WTC11 (cell line): ENCODE data around the gene NOTCH4. TPM values are rescaled to one million over a fixed set of nuclear protein-coding genes. Genes with fewer than 3 reads are reported as not detected.

ENCODE experiments used
- ATAC-seq: fragments of 200-7000 bp; cut with Tn5 transposase; 2 replicates; pipeline ENCODE4 v1.10.0; 2021; ENCODE audit warnings: mild to moderate bottlenecking, moderate library complexity
- CTCF ChIA-PET: fragments of 300-600 bp; sonication (Branson Sonifier 250); formaldehyde crosslinking; loops from one replicate; lab custom pipeline; 2021; ENCODE audit warnings: antibody characterized with exemption; lab: Charles Lee
- POLR2A ChIA-PET: fragments of 350-600 bp; sonication (Branson Sonifier 250); formaldehyde crosslinking; loops from one replicate; lab custom pipeline; 2021; ENCODE audit warnings: antibody characterized with exemption; lab: Charles Lee
- DNase-seq: peaks from one replicate; pipeline ENCODE4 v3.0.0; 2021; ENCODE audit warnings: low spot score
- H3K27ac Mint-ChIP-seq: 2 replicates; pipeline ENCODE4 v1.8.0; 2021; ENCODE audit warnings: mixed read lengths
- H3K27me3 Mint-ChIP-seq: 2 replicates; pipeline ENCODE4 v1.8.0; 2021; ENCODE audit warnings: low read depth, mild to moderate bottlenecking, moderate library complexity, mixed read lengths
- H3K36me3 Mint-ChIP-seq: 2 replicates; pipeline ENCODE4 v1.8.0; 2021; ENCODE audit warnings: mixed read lengths
- H3K4me1 Mint-ChIP-seq: 2 replicates; pipeline ENCODE4 v1.8.0; 2022; ENCODE audit warnings: mixed read lengths
- H3K4me3 Mint-ChIP-seq: 2 replicates; pipeline ENCODE4 v1.8.0; 2021; ENCODE audit warnings: mild to moderate bottlenecking, moderate library complexity, mixed read lengths
- H3K9me3 Mint-ChIP-seq: 2 replicates; pipeline ENCODE4 v1.8.0; 2021; ENCODE audit warnings: mixed read lengths
- ATF6 ChIP-seq: sonication (generic); formaldehyde crosslinking; IDR thresholded peaks from 2 replicates; pipeline ENCODE4 v1.8.1; 2023; ENCODE audit warnings: mild to moderate bottlenecking, missing genetic modification reagents
- CBFB ChIP-seq: sonication (generic); formaldehyde crosslinking; IDR thresholded peaks from 2 replicates; pipeline ENCODE4 v1.8.1; 2022; ENCODE audit warnings: mild to moderate bottlenecking, low read depth, missing genetic modification reagents
- CREM ChIP-seq: sonication (generic); formaldehyde crosslinking; IDR thresholded peaks from 2 replicates; pipeline ENCODE4 v1.8.1; 2022; ENCODE audit warnings: mild to moderate bottlenecking, missing genetic modification reagents, moderate library complexity
- E2F1 ChIP-seq: sonication (generic); formaldehyde crosslinking; IDR thresholded peaks from 2 replicates; pipeline ENCODE4 v1.8.0; 2022; ENCODE audit warnings: mild to moderate bottlenecking, missing genetic modification reagents
- E2F5 ChIP-seq: sonication (generic); formaldehyde crosslinking; IDR thresholded peaks from 2 replicates; pipeline ENCODE4 v1.8.1; 2022; ENCODE audit warnings: mild to moderate bottlenecking, moderate library complexity, missing genetic modification reagents
- EMX1 ChIP-seq: fragments of 250-450 bp; sonication (Bioruptor Pico); IDR thresholded peaks from 2 replicates; pipeline ENCODE4 v1.8.0; 2021; ENCODE audit warnings: mild to moderate bottlenecking
- ERG ChIP-seq: fragments of 250-450 bp; sonication (Bioruptor Pico); IDR thresholded peaks from 2 replicates; pipeline ENCODE4 v1.8.0; 2021; ENCODE audit warnings: mild to moderate bottlenecking
- ETV6 ChIP-seq: sonication (generic); formaldehyde crosslinking; IDR thresholded peaks from 2 replicates; pipeline ENCODE4 v1.8.1; 2022; ENCODE audit warnings: mild to moderate bottlenecking, missing genetic modification reagents
- HMGA2 ChIP-seq: fragments of 250-450 bp; sonication (Bioruptor Pico); IDR thresholded peaks from 2 replicates; pipeline ENCODE4 v1.4.0; 2021; ENCODE audit warnings: mild to moderate bottlenecking, moderate library complexity
- IRF2 ChIP-seq: sonication (generic); formaldehyde crosslinking; IDR thresholded peaks from 2 replicates; pipeline ENCODE4 v1.8.0; 2022; ENCODE audit warnings: low read depth, missing genetic modification reagents, borderline replicate concordance
- MLX ChIP-seq: sonication (generic); formaldehyde crosslinking; IDR thresholded peaks from 2 replicates; pipeline ENCODE4 v1.8.1; 2023; ENCODE audit warnings: mild to moderate bottlenecking, missing genetic modification reagents, moderate library complexity
- MYBL2 ChIP-seq: sonication (generic); formaldehyde crosslinking; IDR thresholded peaks from 2 replicates; pipeline ENCODE4 v1.8.1; 2023; ENCODE audit warnings: mild to moderate bottlenecking, moderate library complexity, missing genetic modification reagents
- NFE2L1 ChIP-seq: sonication (generic); formaldehyde crosslinking; IDR thresholded peaks from 2 replicates; pipeline ENCODE4 v1.8.1; 2023; ENCODE audit warnings: missing genetic modification reagents
- NR2C2 ChIP-seq: sonication (generic); formaldehyde crosslinking; IDR thresholded peaks from 2 replicates; pipeline ENCODE4 v1.8.0; 2022; ENCODE audit warnings: mild to moderate bottlenecking, missing genetic modification reagents
- RORB ChIP-seq: fragments of 250-450 bp; sonication (Bioruptor Pico); IDR thresholded peaks from 2 replicates; pipeline ENCODE4 v1.9.0; 2021; ENCODE audit warnings: mild to moderate bottlenecking
- TP53 ChIP-seq: sonication (generic); formaldehyde crosslinking; IDR thresholded peaks from 2 replicates; pipeline ENCODE4 v1.8.1; 2023; ENCODE audit warnings: mild to moderate bottlenecking, missing genetic modification reagents
- ZNF423 ChIP-seq: fragments of 250-450 bp; sonication (Bioruptor Pico); IDR thresholded peaks from 2 replicates; pipeline ENCODE4 v2.1.2; 2022; ENCODE audit warnings: mild to moderate bottlenecking, moderate library complexity
- total RNA-seq: library from RNA; stranded (reverse); gene quantifications from 3 replicates; pipeline ENCODE4 v1.2.3, GENCODE V29; 2021
- TF ChIP-seq, protein P1 (sequence below): sonication (generic); formaldehyde crosslinking; conservative IDR thresholded peaks from 2 replicates; pipeline ENCODE4 v1.8.1; 2022; ENCODE audit warnings: mild to moderate bottlenecking, missing genetic modification reagents
- TF ChIP-seq, protein P2 (sequence below): sonication (generic); formaldehyde crosslinking; IDR thresholded peaks from 2 replicates; pipeline ENCODE4 v1.8.0; 2023; ENCODE audit warnings: mild to moderate bottlenecking, missing genetic modification reagents
- TF ChIP-seq, protein P3 (sequence below): sonication (generic); formaldehyde crosslinking; IDR thresholded peaks from 2 replicates; pipeline ENCODE4 v1.8.1; 2023; ENCODE audit warnings: mild to moderate bottlenecking, missing genetic modification reagents

The NOTCH4 gene
- total RNA-seq, 1 experiment from 2014 or later = 2.6 TPM

DNA sequence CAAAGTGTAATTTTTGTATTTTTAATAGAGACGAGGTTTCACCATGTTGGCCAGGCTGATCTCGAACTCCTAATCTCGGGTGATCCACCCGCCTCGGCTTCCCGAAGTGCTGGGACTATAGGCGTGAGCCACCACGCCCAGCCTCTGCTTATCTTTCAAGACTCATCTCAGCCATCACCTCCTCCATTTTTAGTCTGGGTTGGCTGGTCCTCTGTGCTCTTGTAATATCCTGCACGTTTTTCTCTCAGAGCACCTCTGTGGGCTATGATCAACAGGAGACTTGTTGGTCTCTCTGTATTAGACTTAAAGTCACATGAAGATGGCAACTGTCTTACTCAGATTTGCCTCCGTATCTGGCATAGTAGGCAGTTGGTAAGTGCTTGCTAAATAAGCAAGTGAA lies 7.6 kb downstream of the NOTCH4 start:
- H3K4me3 Mint-ChIP-seq = no peak overlapping the region

DNA sequence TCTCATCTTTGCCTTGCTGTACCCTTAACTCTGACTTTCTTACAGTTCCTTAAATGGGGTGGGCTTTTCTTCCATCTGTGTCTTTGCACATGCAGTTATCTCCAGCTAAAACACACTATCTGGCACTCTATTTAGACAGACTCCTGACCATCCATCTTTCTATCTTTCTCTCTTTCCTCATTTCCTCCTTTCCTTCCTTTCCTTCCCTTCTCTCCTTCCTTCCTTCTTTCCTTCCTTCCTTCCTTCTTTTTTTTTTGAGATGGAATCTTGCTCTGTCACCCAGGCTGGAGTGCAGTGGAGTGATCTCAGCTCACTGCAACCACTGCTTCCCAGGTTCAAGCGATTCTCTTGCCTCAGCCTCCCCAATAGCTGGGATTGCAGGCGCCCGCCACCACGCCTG lies 8.2 kb downstream of the NOTCH4 start:
- POLR2A ChIA-PET = no interaction called here
- no peak for DNase-seq
- no peak for TF ChIP-seq IRF2 (CRISPR knock-in tag)
- no peak for TF ChIP-seq E2F5 (CRISPR knock-in tag)
- no peak for TF ChIP-seq HMGA2
- TF ChIP-seq, all 79 proteins: peak for 0
- H3K4me3 Mint-ChIP-seq = no peak overlapping the region
- CTCF ChIA-PET = no interaction called here
- H3K27ac Mint-ChIP-seq = no peak overlapping the region
- no peak for ATAC-seq
- H3K4me1 Mint-ChIP-seq = no peaks in the 10 kb centered on the region
- no peaks in the 10 kb centered on the region for H3K9me3 Mint-ChIP-seq
- H3K27me3 Mint-ChIP-seq = peaks cover 3% of the 10 kb centered on the region; the same call in 1 of the 2 replicates
- no peaks in the 10 kb centered on the region for H3K36me3 Mint-ChIP-seq

More for the DNA sequence above, 7.6 kb downstream of the NOTCH4 start:
- H3K27me3 Mint-ChIP-seq = peaks cover 3% of the 10 kb centered on the region; the same call in 1 of the 2 replicates
- CTCF ChIA-PET = no interaction called here
- POLR2A ChIA-PET = no interaction called here
- ATAC-seq = no peak
- no peak overlapping the region for H3K27ac Mint-ChIP-seq
- H3K9me3 Mint-ChIP-seq = no peaks in the 10 kb centered on the region
- no peaks in the 10 kb centered on the region for H3K4me1 Mint-ChIP-seq
- H3K36me3 Mint-ChIP-seq = no peaks in the 10 kb centered on the region
- TF ChIP-seq ZNF423 (CRISPR knock-in tag) = no peak
- TF ChIP-seq, protein P1, sequence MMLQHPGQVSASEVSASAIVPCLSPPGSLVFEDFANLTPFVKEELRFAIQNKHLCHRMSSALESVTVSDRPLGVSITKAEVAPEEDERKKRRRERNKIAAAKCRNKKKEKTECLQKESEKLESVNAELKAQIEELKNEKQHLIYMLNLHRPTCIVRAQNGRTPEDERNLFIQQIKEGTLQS (CRISPR knock-in tag) = no peak
- no peak for TF ChIP-seq NR2C2 (CRISPR knock-in tag)
- DNase-seq = no peak

DNA sequence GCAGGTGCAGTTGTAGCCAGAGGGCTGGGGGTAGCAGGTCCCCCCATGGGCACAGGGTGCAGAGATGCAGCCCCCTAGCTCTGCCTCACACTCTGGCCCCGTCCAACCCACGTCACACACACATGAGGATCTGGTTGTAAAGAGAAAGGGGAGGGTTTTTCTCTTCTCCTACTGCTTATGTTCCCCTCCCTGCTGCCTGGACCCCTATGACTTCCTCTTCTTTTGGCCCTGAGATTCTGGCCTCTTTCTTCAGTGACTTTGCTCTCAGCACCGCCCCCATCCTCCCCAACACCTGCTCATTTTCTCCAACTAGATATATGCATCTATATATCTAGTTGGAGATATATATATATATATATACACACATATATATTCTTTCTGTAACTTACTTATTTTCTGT lies 9.7 kb downstream of the NOTCH4 start:
- H3K27ac Mint-ChIP-seq = no peak overlapping the region
- ChIA-PET POLR2A (no interaction called here), CTCF (no interaction called here)
- H3K9me3 Mint-ChIP-seq = no peaks in the 10 kb centered on the region
- no peaks in the 10 kb centered on the region for H3K36me3 Mint-ChIP-seq
- H3K27me3 Mint-ChIP-seq = peaks cover 3% of the 10 kb centered on the region; the same call in 1 of the 2 replicates
- no peaks in the 10 kb centered on the region for H3K4me1 Mint-ChIP-seq
- no peak overlapping the region for H3K4me3 Mint-ChIP-seq
- TF ChIP-seq EMX1 (no peak), TP53 (no peak), CREM (CRISPR knock-in tag) (no peak), MYBL2 (CRISPR knock-in tag) (no peak), CBFB (CRISPR knock-in tag) (no peak), NR2C2 (CRISPR knock-in tag) (no peak), RORB (CRISPR knock-in tag) (no peak)
- DNase-seq = no peak
- ATAC-seq = no peak

GRCh38 chr6:32213649-32214048 lies 10.2 kb downstream of the NOTCH4 start:
- H3K27ac Mint-ChIP-seq = no peak overlapping the region
- no peak overlapping the region for H3K4me3 Mint-ChIP-seq
- peaks cover 3% of the 10 kb centered on the region; the same call in 1 of the 2 replicates for H3K27me3 Mint-ChIP-seq
- CTCF ChIA-PET = interaction anchor here (1.6 kb wide), 1 partner anchor 18 kb away, joined by 5 read pairs; no protein-coding TSS in a partner anchor
- H3K4me1 Mint-ChIP-seq = no peaks in the 10 kb centered on the region
- POLR2A ChIA-PET = no interaction called here
- no peaks in the 10 kb centered on the region for H3K9me3 Mint-ChIP-seq
- no peaks in the 10 kb centered on the region for H3K36me3 Mint-ChIP-seq
- DNase-seq (no peak), ATAC-seq (no peak)
- TF ChIP-seq, protein P2, sequence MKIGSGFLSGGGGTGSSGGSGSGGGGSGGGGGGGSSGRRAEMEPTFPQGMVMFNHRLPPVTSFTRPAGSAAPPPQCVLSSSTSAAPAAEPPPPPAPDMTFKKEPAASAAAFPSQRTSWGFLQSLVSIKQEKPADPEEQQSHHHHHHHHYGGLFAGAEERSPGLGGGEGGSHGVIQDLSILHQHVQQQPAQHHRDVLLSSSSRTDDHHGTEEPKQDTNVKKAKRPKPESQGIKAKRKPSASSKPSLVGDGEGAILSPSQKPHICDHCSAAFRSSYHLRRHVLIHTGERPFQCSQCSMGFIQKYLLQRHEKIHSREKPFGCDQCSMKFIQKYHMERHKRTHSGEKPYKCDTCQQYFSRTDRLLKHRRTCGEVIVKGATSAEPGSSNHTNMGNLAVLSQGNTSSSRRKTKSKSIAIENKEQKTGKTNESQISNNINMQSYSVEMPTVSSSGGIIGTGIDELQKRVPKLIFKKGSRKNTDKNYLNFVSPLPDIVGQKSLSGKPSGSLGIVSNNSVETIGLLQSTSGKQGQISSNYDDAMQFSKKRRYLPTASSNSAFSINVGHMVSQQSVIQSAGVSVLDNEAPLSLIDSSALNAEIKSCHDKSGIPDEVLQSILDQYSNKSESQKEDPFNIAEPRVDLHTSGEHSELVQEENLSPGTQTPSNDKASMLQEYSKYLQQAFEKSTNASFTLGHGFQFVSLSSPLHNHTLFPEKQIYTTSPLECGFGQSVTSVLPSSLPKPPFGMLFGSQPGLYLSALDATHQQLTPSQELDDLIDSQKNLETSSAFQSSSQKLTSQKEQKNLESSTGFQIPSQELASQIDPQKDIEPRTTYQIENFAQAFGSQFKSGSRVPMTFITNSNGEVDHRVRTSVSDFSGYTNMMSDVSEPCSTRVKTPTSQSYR (CRISPR knock-in tag) = no peak
- TF ChIP-seq ERG (no peak), NFE2L1 (no peak), ETV6 (CRISPR knock-in tag) (no peak), NR2C2 (CRISPR knock-in tag) (no peak), ATF6 (CRISPR knock-in tag) (no peak), E2F1 (CRISPR knock-in tag) (no peak), MLX (CRISPR knock-in tag) (no peak), HMGA2 (no peak)
- TF ChIP-seq, protein P3, sequence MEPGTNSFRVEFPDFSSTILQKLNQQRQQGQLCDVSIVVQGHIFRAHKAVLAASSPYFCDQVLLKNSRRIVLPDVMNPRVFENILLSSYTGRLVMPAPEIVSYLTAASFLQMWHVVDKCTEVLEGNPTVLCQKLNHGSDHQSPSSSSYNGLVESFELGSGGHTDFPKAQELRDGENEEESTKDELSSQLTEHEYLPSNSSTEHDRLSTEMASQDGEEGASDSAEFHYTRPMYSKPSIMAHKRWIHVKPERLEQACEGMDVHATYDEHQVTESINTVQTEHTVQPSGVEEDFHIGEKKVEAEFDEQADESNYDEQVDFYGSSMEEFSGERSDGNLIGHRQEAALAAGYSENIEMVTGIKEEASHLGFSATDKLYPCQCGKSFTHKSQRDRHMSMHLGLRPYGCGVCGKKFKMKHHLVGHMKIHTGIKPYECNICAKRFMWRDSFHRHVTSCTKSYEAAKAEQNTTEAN (CRISPR knock-in tag) = no peak
